MG63 (cell line): Measurements from ENCODE around the gene MPZL1. TPM values are rescaled to one million over a fixed set of nuclear protein-coding genes. Genes with fewer than 3 reads are reported as not detected.
"Not testable (repeated sequence)": the region's sequence is repeated elsewhere in the genome, so short reads cannot be mapped to it uniquely, and the experiment has no call there.

ENCODE experiments used
- DNase-seq: peaks from one replicate; pipeline ENCODE4 v3.0.0-alpha.2; 2020
- H3K27me3 ChIP-seq: fragments of 250-450 bp; sonication (Bioruptor Pico); 2 replicates; pipeline ENCODE4 v1.5.1; 2020; ENCODE audit warnings: mild to moderate bottlenecking, moderate library complexity
- H3K36me3 ChIP-seq: fragments of 250-450 bp; sonication (Bioruptor Pico); 2 replicates; pipeline ENCODE4 v1.5.1; 2020; ENCODE audit warnings: mild to moderate bottlenecking, moderate library complexity
- H3K4me3 ChIP-seq: fragments of 250-450 bp; sonication (Bioruptor Pico); 2 replicates; pipeline ENCODE4 v1.5.1; 2020; ENCODE audit warnings: mild to moderate bottlenecking, moderate library complexity
- H3K9me3 ChIP-seq: fragments of 250-450 bp; sonication (Bioruptor Pico); 2 replicates; pipeline ENCODE4 v1.5.1; 2020; ENCODE audit warnings: mild to moderate bottlenecking, moderate library complexity
- total RNA-seq: library from RNA; depleted of rRNA; stranded (reverse); fragments of >200 nt; shearing (Covaris generic); gene quantifications from 2 replicates; pipeline ENCODE4 v1.2.3, GENCODE V29; 2014; ENCODE audit warnings: low replicate concordance

MPZL1 gene
- total RNA-seq, 1 experiment from 2014 or later, result 126 TPM

- no peak for DNase-seq
- Histone ChIP-seq H3K27me3 (no peaks in the 10 kb centered on the region), H3K36me3 (peaks cover 7% of the 10 kb centered on the region), H3K4me3 (no peak overlapping the region), H3K9me3 (no peaks in the 10 kb centered on the region)
Measured at GRCh38 chr1:167798952-167799351, 77.2 kb downstream of the MPZL1 start.

GRCh38 chr1:167799747-167800146 lies 78.0 kb downstream of the MPZL1 start:
- Histone ChIP-seq H3K27me3 (no peaks in the 10 kb centered on the region), H3K36me3 (no peaks in the 10 kb centered on the region; the same call in 1 of the 2 replicates), H3K4me3 (no peak overlapping the region), H3K9me3 (no peaks in the 10 kb centered on the region)
- DNase-seq, result no peak

GRCh38 chr1:167800251-167800650 lies 78.5 kb downstream of the MPZL1 start:
- Histone ChIP-seq H3K9me3 (no peaks in the 10 kb centered on the region), H3K27me3 (no peaks in the 10 kb centered on the region), H3K36me3 (no peaks in the 10 kb centered on the region; the same call in 1 of the 2 replicates), H3K4me3 (no peak overlapping the region)
- no peak for DNase-seq

GRCh38 chr1:167802235-167802634 lies 80.5 kb downstream of the MPZL1 start:
- H3K4me3 ChIP-seq, result no peak overlapping the region
- no peaks in the 10 kb centered on the region for H3K9me3 ChIP-seq
- no peaks in the 10 kb centered on the region for H3K27me3 ChIP-seq
- no peaks in the 10 kb centered on the region for H3K36me3 ChIP-seq
- no peak for DNase-seq

GRCh38 chr1:167803358-167804207 lies 81.8 kb downstream of the MPZL1 start:
- H3K27me3 ChIP-seq, result no peaks in the 10 kb centered on the region
- no peaks in the 10 kb centered on the region for H3K36me3 ChIP-seq
- no peak overlapping the region for H3K4me3 ChIP-seq
- peak; percentile 91 for DNase-seq
- H3K9me3 ChIP-seq, result no peaks in the 10 kb centered on the region

- DNase-seq, result no peak
- Histone ChIP-seq H3K9me3 (no peaks in the 10 kb centered on the region), H3K27me3 (no peaks in the 10 kb centered on the region), H3K4me3 (no peak overlapping the region), H3K36me3 (no peaks in the 10 kb centered on the region)
Measured at GRCh38 chr1:167805041-167805556, 83.3 kb downstream of the MPZL1 start.

GRCh38 chr1:167806235-167806634 lies 84.5 kb downstream of the MPZL1 start:
- not testable (repeated sequence) for DNase-seq, H3K9me3 ChIP-seq, H3K4me3 ChIP-seq, H3K27me3 ChIP-seq, H3K36me3 ChIP-seq

GRCh38 chr1:167806676-167807075 lies 84.9 kb downstream of the MPZL1 start:
- not testable (repeated sequence) for H3K4me3 ChIP-seq, H3K9me3 ChIP-seq, DNase-seq, H3K27me3 ChIP-seq, H3K36me3 ChIP-seq

- peaks cover 7% of the 10 kb centered on the region for H3K9me3 ChIP-seq
- H3K4me3 ChIP-seq, result no peak overlapping the region
- DNase-seq, result no peak
- no peaks in the 10 kb centered on the region for H3K27me3 ChIP-seq
- no peaks in the 10 kb centered on the region for H3K36me3 ChIP-seq
Measured at GRCh38 chr1:167808104-167808503, 86.3 kb downstream of the MPZL1 start.

GRCh38 chr1:167808690-167809089 lies 86.9 kb downstream of the MPZL1 start:
- H3K4me3 ChIP-seq, result no peak overlapping the region
- no peak for DNase-seq
- H3K9me3 ChIP-seq, result peaks cover 10% of the 10 kb centered on the region
- no peaks in the 10 kb centered on the region for H3K27me3 ChIP-seq
- H3K36me3 ChIP-seq, result no peaks in the 10 kb centered on the region

- H3K27me3 ChIP-seq, result no peaks in the 10 kb centered on the region
- no peaks in the 10 kb centered on the region for H3K36me3 ChIP-seq
- no peak for DNase-seq
- peaks cover 15% of the 10 kb centered on the region for H3K9me3 ChIP-seq
- no peak overlapping the region for H3K4me3 ChIP-seq
Measured at GRCh38 chr1:167812972-167813371, 91.2 kb downstream of the MPZL1 start.

- no peak for DNase-seq
- no peaks in the 10 kb centered on the region for H3K27me3 ChIP-seq
- peaks cover 15% of the 10 kb centered on the region for H3K9me3 ChIP-seq
- H3K36me3 ChIP-seq, result no peaks in the 10 kb centered on the region
- H3K4me3 ChIP-seq, result no peak overlapping the region
Measured at GRCh38 chr1:167815650-167816049, 93.9 kb downstream of the MPZL1 start.

- no peaks in the 10 kb centered on the region for H3K36me3 ChIP-seq
- peaks cover 5% of the 10 kb centered on the region; the same call in 1 of the 2 replicates for H3K9me3 ChIP-seq
- peak; percentile 98 for DNase-seq
- H3K27me3 ChIP-seq, result no peaks in the 10 kb centered on the region
- H3K4me3 ChIP-seq, result peak overlapping the region; percentile 20
Measured at GRCh38 chr1:167819849-167820683, 98.3 kb downstream of the MPZL1 start.

- Histone ChIP-seq H3K4me3 (no peak overlapping the region; the same call in 1 of the 2 replicates), H3K9me3 (peaks cover 2% of the 10 kb centered on the region; the same call in 1 of the 2 replicates), H3K36me3 (no peaks in the 10 kb centered on the region), H3K27me3 (no peaks in the 10 kb centered on the region)
- DNase-seq, result peak; percentile 22
Measured at GRCh38 chr1:167820684-167821355, 99.0 kb downstream of the MPZL1 start.

- no peak overlapping the region for H3K4me3 ChIP-seq
- H3K27me3 ChIP-seq, result no peaks in the 10 kb centered on the region
- no peak for DNase-seq
- H3K9me3 ChIP-seq, result 0 out of 2 replicates have a peak, but pooled peaks cover 2% of the 10 kb centered on the region
- no peaks in the 10 kb centered on the region for H3K36me3 ChIP-seq
Measured at GRCh38 chr1:167821356-167821685, 99.5 kb downstream of the MPZL1 start.

GRCh38 chr1:167821969-167822685 lies 100.3 kb downstream of the MPZL1 start:
- no peaks in the 10 kb centered on the region for H3K27me3 ChIP-seq
- no peaks in the 10 kb centered on the region for H3K9me3 ChIP-seq
- DNase-seq, result no peak
- H3K4me3 ChIP-seq, result no peak overlapping the region
- no peaks in the 10 kb centered on the region for H3K36me3 ChIP-seq
